Spleen (tissue), 11 donors: ENCODE data around the gene CPAMD8. TPM values are rescaled to one million over a fixed set of nuclear protein-coding genes. Genes with fewer than 3 reads are reported as not detected.

Experiments used
- DNase-seq: peaks from one replicate; pipeline ENCODE4 v3.0.0-alpha.2; 2020
- H3K27ac ChIP-seq, 8 donors: fragments of 200-600 bp; sonication (generic) in 7 of 8; 1 replicate in 4 of 8; 2 replicates in 4 of 8; pipeline versions ENCODE4 v1.5.0 to v1.8.0; 2016 to 2021; ENCODE audit warnings: inconsistent platforms in 4 of 8, mild to moderate bottlenecking in 4 of 8, moderate library complexity in 1 of 8
- H3K27me3 ChIP-seq, 7 donors: fragments of 200-600 bp; sonication (generic) in 6 of 7; replicated peaks in 1 of 7; 1 replicate in 4 of 7; 2 replicates in 3 of 7; pipeline versions ENCODE4 v1.5.0 to v1.8.0; 2016 to 2021; ENCODE audit warnings: inconsistent platforms in 3 of 7, mild to moderate bottlenecking in 1 of 7
- H3K36me3 ChIP-seq, 6 donors: fragments of 200-600 bp; sonication (generic) in 5 of 6; 1 replicate in 4 of 6; 2 replicates in 2 of 6; pipeline versions ENCODE4 v1.5.0 to v1.8.0; 2016 to 2021; ENCODE audit warnings: inconsistent platforms in 2 of 6
- H3K4me1 ChIP-seq, 6 donors: fragments of 200-600 bp; sonication (generic) in 5 of 6; 1 replicate in 3 of 6; 2 replicates in 3 of 6; pipeline versions ENCODE4 v1.5.0 to v1.8.0; 2016 to 2021; ENCODE audit warnings: inconsistent platforms in 3 of 6
- H3K4me3 ChIP-seq, 8 donors: fragments of 200-600 bp; sonication (generic) in 7 of 8; 1 replicate in 4 of 8; 2 replicates in 4 of 8; pipeline versions ENCODE4 v1.5.0 to v1.8.0; 2016 to 2021; ENCODE audit warnings: inconsistent platforms in 4 of 8, mild to moderate bottlenecking in 4 of 8, moderate library complexity in 2 of 8
- H3K9me3 ChIP-seq, 8 donors: fragments of 200-600 bp; sonication (generic) in 7 of 8; 1 replicate in 4 of 8; 2 replicates in 4 of 8; pipeline versions ENCODE4 v1.5.0 to v1.8.0; 2016 to 2021; ENCODE audit warnings: inconsistent platforms in 4 of 8
- POLR2A ChIP-seq, 3 donors: fragments of 450-650 bp; IDR thresholded peaks; one replicate each; pipeline ENCODE4 v1.5.1; 2017; ENCODE audit warnings: antibody characterized with exemption in 3 of 3, mild to moderate bottlenecking in 1 of 3
- POLR2AphosphoS5 ChIP-seq, 3 donors: sonication (generic); formaldehyde crosslinking; IDR thresholded peaks; one replicate each; pipeline ENCODE4 v1.5.1; 2017; ENCODE audit warnings: antibody characterized with exemption in 3 of 3
- WGBS, 5 donors: extraction: QIAGEN DNeasy Blood & Tissue Kit in 3 of 5; methylation state at CpG; one replicate each; pipeline versions ENCODE4 v1.1.5 to v1.1.7; 2013 to 2018; 5-methylcytosine and 5-hydroxymethylcytosine counted together
- intact Hi-C: fragments of 100-400 bp; cut with DNase I; formaldehyde crosslinking; loops from one replicate; pipeline ENCODE4 v1.15.0; 2023; ENCODE audit warnings: low total_unique reads
- polyA plus RNA-seq, 3 donors: library from polyadenylated mRNA; stranded (reverse); fragments of 200-250 nt; gene quantifications; one replicate each; pipeline ENCODE4 v1.2.1, GENCODE V29; 2013
- total RNA-seq, 7 donors: library from RNA; depleted of rRNA in 3 of 7; stranded (reverse); fragments of >200 nt in 3 of 7; fragmentation: NEBNext Ultra II Directional in 4 of 7; extraction: Animal tissue kit (Norgen Biotek cat#: 25700) in 4 of 7; gene quantifications; one replicate each; pipeline versions ENCODE4 v1.1.0 to v1.2.1, GENCODE V29; 2016 to 2021
- TF ChIP-seq, protein P1 (sequence below), 11 experiments: fragments of 200-600 bp in 7 of 11; fragments of 450-650 bp in 4 of 11; sonication (generic) in 4 of 11; IDR thresholded peaks in 8 of 11; conservative IDR thresholded peaks in 3 of 11; 1 replicate in 7 of 11; 2 replicates in 4 of 11; pipeline versions ENCODE4 v1.4.0 to v1.8.0; 2016 to 2021; ENCODE audit warnings: antibody characterized with exemption in 11 of 11, inconsistent platforms in 4 of 11, mild to moderate bottlenecking in 1 of 11
- donor health status: healthy with polysubstance abuse.
- donor health status: DM: no; HTN: no; CAD: no; lungs with moderate emphysema.
- donor health status: DM: no; HTN: no; CAD: no.
- donor health status: Bipolar disorder and iron deficiency.
- donor health status: healthy.
- donor health status: DM: no; HTN: no; CAD: no.
- donor health status: DM: yes; HTN: yes; CAD: no.

CPAMD8 gene
- total and polyA plus RNA-seq, 10 donors = 2.1 to 18.7 (median 8.5) TPM

DNA sequence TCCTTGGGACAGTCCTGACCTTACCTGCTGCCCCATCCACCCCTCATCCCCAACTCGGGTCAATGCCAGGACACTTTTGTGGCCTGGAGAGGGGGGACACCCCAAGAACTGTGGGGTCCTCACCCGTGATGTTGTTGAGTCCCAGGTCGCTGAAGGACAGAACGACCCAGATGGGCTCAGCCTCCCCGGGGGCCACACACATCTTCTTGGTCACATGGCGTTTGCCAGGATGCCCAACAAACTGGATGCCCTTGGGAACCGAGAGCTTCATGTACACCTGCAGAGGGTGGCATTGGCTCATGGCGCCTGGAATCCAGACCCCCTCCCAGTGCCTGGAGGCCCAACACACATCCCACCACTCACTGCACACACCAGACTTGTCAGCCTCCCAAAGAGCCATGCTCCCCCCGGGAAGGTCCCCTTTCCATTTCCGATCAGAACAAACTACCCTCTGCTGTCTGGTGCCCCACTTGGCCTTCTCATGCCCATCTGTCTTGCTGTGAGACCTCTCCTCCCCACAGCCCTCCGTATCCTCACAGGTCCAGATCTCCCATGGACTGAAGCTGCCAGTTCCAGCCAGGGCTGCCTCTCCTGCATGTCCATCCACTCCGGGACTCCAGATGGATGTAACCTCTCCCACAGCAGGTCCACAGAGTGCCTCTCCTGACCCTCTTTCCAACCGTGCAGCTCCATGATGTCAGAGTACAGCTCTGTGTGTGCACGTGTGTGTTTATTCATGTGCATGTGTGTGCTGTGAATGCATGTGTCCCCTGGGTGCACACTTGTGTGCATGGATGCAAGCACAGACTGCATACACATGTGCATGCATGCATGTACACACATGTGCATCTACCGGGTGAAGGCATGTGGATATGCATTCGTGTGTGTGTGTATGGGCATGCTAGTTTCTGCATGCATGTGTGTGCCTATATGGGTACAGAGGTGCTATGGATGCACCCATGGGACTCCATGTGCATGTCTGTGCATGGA lies 79.4 kb downstream of the CPAMD8 start:
- Histone ChIP-seq H3K27ac (no peak overlapping the region), H3K36me3 (no peaks in the 10 kb centered on the region), H3K4me1 (no peaks in the 10 kb centered on the region), H3K9me3 (no peaks in the 10 kb centered on the region), H3K4me3 (no peak overlapping the region), H3K27me3 (peaks cover 0 to 10% (median 0%) of the 10 kb centered on the region in 7 donors)
- DNase-seq = no peak
- intact Hi-C loops = no loop called here
- 88 to 95% (median 93%) methylated on average over 13 to 16 of the region's 16 CpGs for WGBS, 5 donors
- no peak for TF ChIP-seq POLR2A (IDR thresholded peaks at IDR 0.05)
- TF ChIP-seq, protein P1, sequence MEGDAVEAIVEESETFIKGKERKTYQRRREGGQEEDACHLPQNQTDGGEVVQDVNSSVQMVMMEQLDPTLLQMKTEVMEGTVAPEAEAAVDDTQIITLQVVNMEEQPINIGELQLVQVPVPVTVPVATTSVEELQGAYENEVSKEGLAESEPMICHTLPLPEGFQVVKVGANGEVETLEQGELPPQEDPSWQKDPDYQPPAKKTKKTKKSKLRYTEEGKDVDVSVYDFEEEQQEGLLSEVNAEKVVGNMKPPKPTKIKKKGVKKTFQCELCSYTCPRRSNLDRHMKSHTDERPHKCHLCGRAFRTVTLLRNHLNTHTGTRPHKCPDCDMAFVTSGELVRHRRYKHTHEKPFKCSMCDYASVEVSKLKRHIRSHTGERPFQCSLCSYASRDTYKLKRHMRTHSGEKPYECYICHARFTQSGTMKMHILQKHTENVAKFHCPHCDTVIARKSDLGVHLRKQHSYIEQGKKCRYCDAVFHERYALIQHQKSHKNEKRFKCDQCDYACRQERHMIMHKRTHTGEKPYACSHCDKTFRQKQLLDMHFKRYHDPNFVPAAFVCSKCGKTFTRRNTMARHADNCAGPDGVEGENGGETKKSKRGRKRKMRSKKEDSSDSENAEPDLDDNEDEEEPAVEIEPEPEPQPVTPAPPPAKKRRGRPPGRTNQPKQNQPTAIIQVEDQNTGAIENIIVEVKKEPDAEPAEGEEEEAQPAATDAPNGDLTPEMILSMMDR (IDR thresholded peaks at IDR 0.05 in 8 of 11, conservative IDR thresholded peaks at IDR 0.05 in 3 of 11) = no peak
- no peak for TF ChIP-seq POLR2AphosphoS5 (IDR thresholded peaks at IDR 0.05)

DNA sequence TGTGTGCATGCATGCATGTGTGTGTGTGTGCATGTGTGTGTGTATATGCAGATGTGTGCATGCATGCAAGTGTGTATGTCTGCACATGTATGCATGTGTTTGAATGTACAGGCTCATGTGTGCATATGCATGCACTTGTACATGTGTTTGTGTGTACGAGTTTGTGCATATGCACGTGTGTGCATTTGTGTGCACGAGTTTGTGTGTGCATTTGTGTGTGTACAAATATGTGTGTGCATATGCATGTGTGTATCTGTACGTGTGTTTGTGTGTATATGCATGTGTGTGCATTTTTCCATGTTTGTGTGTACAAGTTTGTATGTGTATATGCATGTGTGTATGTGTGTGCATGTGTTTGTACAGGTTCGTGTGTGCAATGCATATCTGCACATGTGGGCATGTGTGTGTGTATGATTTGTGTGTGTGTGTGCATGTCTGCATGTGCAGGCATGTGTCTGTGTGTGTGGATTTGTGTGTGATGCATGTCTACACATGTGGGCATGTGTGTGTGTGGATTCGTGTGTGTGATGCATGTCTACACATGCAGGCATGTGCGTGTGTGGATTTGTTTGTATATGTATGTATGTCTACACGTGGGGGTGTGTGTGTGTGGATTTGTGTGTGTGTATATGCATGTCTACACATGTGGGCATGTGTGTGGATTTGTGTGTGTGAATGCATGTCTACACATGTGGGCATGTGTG lies 80.7 kb downstream of the CPAMD8 start:
- intact Hi-C loops = no loop called here
- H3K4me1 ChIP-seq = no peaks in the 10 kb centered on the region
- 76 to 90% (median 81%) methylated on average over 8 of the region's 8 CpGs for WGBS, 5 donors
- peaks cover 0 to 10% (median 0%) of the 10 kb centered on the region in 7 donors for H3K27me3 ChIP-seq
- no peaks in the 10 kb centered on the region for H3K36me3 ChIP-seq
- no peak for DNase-seq
- H3K4me3 ChIP-seq = no peak overlapping the region
- H3K27ac ChIP-seq = no peak overlapping the region
- no peak for TF ChIP-seq POLR2A (IDR thresholded peaks at IDR 0.05)
- TF ChIP-seq, protein P1 (IDR thresholded peaks at IDR 0.05 in 8 of 11, conservative IDR thresholded peaks at IDR 0.05 in 3 of 11) = no peak
- no peak for TF ChIP-seq POLR2AphosphoS5 (IDR thresholded peaks at IDR 0.05)
- H3K9me3 ChIP-seq = no peaks in the 10 kb centered on the region

DNA sequence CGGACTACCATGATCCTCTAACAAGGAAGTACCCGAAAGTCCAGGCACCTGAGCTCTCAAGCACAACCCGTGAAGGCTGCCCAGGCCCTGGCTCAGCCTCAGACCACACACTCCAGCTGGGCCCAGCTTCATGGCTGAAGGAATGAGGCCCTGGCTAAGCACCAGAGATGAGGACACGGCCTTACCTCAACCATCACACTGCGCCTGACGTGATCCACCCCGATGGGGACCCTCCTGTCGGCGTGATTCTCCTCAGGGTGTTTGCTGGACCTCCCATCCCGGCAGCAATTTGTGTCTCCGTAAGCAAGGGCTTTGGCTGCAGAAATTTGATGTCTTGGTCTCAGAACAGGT lies 81.3 kb downstream of the CPAMD8 start:
- intact Hi-C loops = no loop called here
- no peak for TF ChIP-seq POLR2AphosphoS5 (IDR thresholded peaks at IDR 0.05)
- TF ChIP-seq POLR2A (IDR thresholded peaks at IDR 0.05) = no peak
- TF ChIP-seq, protein P1 (IDR thresholded peaks at IDR 0.05 in 8 of 11, conservative IDR thresholded peaks at IDR 0.05 in 3 of 11) = no peak
- Histone ChIP-seq H3K36me3 (no peaks in the 10 kb centered on the region), H3K9me3 (no peaks in the 10 kb centered on the region), H3K4me1 (no peaks in the 10 kb centered on the region), H3K4me3 (no peak overlapping the region), H3K27ac (no peak overlapping the region), H3K27me3 (peaks cover 0 to 10% (median 0%) of the 10 kb centered on the region in 7 donors)
- DNase-seq = no peak
- 88 to 94% (median 92%) methylated on average over 7 to 11 of the region's 11 CpGs for whole genome bisulfite sequencing, 5 donors
